Activated CD4-positive, CD25-positive, alpha-beta regulatory T cell treated with anti-CD3 and anti-CD28 coated beads, Interleukin-2, amount 50 U/mL, for 72 hours (primary cell): Measurements from ENCODE around the gene GLCCI1.
A peak's percentile ranks its signal among the peaks of the same experiment; 100 is the strongest.

Experiments
- DNase-seq: peaks from one replicate; pipeline ENCODE4 v3.0.0; 2021

Gene GLCCI1

GRCh38 chr7:7964250-7964649, 4.3 kb upstream of the GLCCI1 start:
- DNase-seq: no peak

- DNase-seq: no peak
Measured at GRCh38 chr7:7964691-7965090, 3.9 kb upstream of the GLCCI1 start.

GRCh38 chr7:7965301-7965700, 3.3 kb upstream of the GLCCI1 start:
- DNase-seq: no peak

GRCh38 chr7:7966141-7966734, 2.4 kb upstream of the GLCCI1 start:
- no peak for DNase-seq

- DNase-seq: no peak
Measured at GRCh38 chr7:7967886-7968543, 581 bp upstream of the GLCCI1 start.

- peak; percentile 62 for DNase-seq
Measured at GRCh38 chr7:7969306-7970236, 975 bp downstream of the GLCCI1 start.

- no peak for DNase-seq
Measured at GRCh38 chr7:7970237-7970530, 1.6 kb downstream of the GLCCI1 start.

GRCh38 chr7:7970531-7971307, 2.1 kb downstream of the GLCCI1 start:
- DNase-seq: no peak

- no peak for DNase-seq
Measured at GRCh38 chr7:7971308-7972040, 2.9 kb downstream of the GLCCI1 start.

- DNase-seq: no peak
Measured at GRCh38 chr7:7972128-7972527, 3.5 kb downstream of the GLCCI1 start.

- DNase-seq: no peak
Measured at GRCh38 chr7:7972922-7973594, 4.5 kb downstream of the GLCCI1 start.

GRCh38 chr7:7976677-7977076, 8.1 kb downstream of the GLCCI1 start:
- no peak for DNase-seq

GRCh38 chr7:7977774-7978173, 9.2 kb downstream of the GLCCI1 start:
- DNase-seq: no peak

- DNase-seq: no peak
Measured at GRCh38 chr7:7978860-7979259, 10.3 kb downstream of the GLCCI1 start.

- DNase-seq: no peak
Measured at GRCh38 chr7:7979558-7979957, 11.0 kb downstream of the GLCCI1 start.

GRCh38 chr7:7980134-7980533, 11.5 kb downstream of the GLCCI1 start:
- no peak for DNase-seq

GRCh38 chr7:7982904-7983303, 14.3 kb downstream of the GLCCI1 start:
- DNase-seq: no peak

GRCh38 chr7:7984424-7984823, 15.8 kb downstream of the GLCCI1 start:
- no peak for DNase-seq

GRCh38 chr7:7988706-7989105, 20.1 kb downstream of the GLCCI1 start:
- no peak for DNase-seq

- no peak for DNase-seq
Measured at GRCh38 chr7:7989133-7989532, 20.5 kb downstream of the GLCCI1 start.

GRCh38 chr7:7989616-7990440, 21.2 kb downstream of the GLCCI1 start:
- DNase-seq: no peak
